Measurements from ENCODE around the gene UNC79.

UNC79 gene

DNA sequence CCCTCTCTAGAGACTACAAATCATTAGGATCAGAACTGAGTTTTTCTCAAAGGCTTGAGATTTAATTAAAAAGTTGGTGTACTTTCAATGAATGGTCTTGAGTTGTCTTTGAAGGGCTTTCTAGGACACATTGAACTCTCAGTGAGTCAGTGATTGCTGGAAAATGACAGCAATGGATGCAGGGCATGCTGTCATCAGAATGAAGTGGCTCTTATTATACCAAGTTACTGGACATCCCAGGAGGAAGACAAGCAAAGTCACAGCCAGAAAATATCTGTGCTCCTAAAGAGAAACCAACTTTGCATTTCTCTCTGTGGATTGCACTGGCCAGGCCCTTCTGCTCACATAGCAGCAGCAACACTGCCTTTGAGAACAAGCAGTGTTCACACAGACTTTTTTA is 244.9 kb downstream of the UNC79 start:
- no peak for DNase-seq

DNA sequence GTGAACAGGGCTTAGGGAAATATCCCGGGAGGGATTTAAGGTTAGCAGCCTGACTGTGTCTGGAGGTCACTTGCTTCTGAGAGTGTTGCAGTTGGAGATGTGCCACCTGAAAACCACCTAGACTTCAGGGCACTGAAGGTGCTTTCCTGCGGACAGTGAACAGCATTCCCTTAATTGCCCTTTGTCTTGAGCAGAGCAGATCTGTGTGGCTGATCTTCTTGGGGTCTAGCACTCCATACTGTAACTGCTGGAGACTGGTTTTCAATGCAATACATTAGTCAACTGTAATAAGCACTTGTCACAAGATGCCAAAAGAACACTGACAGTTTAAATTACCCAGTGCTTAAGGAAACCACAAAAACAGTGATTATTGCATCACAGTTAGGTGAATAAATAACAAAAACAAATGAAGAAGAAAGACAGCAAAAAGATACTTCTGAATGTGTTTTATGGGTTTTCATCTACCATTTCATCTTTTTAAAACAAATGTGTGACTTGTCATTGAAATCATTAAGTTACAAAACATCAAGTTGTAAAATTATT is 245.7 kb downstream of the UNC79 start:
- peak; percentile 0 for DNase-seq

DNA sequence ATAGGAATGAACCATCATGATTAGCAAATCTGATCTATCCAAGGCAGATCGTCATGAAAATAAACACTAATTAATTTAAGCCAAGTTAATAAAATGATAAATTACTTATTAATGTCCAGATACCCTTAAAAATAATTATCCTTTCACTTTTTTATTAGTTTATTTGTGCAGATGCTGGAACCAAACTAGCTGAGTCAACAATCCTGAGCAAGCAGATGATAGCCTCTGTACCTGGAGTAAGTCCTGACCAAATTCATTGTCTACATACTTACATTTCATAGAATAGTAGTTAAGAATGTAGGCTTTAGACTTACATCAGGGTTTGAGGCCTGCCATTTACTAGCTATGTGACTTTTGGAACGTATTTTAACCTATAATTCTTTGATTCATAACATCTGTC is 251.7 kb downstream of the UNC79 start:
- no peak for DNase-seq

DNA sequence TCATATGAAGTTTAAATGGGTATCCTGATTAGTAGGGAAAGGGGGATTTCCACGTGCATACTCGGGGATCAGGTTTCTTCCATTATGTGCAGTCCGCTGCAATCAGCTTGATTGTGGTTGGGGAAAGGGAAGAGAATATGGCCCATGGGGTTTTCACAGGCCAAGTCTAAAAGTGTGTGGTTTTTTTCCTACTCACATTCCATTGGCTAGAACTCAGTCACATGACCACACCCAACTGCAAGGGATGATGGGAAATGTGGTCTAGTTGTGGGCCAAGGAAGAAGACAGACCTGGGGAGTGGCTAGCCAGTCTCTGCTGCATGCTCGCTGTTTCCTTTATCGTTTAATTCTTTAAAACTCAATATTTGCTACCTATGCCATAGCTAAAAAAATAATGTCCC is 252.5 kb downstream of the UNC79 start:
- peak; percentile 3 for DNase-seq

DNA sequence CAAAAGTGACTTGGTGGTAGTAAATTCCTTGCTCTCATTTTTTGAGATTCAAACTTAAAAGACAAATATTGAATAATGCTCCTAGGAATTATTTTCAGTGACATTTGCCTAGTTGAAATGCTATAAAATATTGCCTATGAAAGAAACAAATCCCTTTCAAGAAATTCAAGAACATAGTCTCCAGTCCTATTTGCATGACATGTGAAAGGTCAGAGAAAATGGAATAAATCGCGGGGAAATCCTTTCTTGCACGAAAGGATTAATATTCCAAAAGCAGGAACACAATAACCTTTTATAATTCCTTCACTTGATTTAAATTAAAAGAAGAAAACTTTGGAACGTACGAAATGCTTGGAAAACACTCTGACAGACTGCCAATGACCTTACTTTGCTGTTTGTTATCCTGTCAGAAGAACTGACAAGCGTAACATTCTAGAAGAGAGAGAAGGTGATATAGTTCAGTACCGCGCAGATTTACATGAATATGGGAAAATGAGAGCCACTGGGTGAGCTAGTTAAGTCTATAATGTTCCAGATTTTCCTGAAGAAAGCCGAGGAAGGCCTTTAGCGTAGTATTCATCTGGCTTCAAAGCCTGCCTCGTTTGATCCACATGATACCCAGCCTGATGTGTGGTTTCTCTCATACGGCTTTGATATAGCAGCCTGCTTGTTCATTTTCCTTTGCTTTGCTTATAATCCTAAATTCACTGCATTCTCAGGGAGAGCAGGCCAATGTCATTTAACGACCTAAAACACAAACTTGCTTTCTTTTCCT is 254.6 kb downstream of the UNC79 start:
- DNase-seq, result no peak

DNA sequence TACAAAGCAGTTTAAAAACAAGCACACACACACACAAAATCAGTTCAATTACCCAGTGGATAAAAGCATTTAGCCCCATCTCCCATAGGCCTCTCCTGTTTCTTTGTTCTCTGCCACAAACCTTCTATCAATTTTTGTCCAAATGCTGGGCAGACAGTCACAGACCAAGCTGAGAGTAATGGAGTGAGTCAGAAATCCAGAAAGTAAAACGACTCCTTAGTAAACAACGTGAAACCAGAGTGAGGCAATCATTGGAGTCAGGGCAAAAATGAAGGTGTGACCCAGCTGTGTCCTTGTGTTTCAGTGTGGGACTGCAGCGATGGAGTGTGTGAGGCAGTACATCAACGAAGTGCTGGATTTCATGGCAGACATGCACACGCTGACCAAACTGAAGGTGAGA is 255.5 kb downstream of the UNC79 start:
- DNase-seq, result no peak

DNA sequence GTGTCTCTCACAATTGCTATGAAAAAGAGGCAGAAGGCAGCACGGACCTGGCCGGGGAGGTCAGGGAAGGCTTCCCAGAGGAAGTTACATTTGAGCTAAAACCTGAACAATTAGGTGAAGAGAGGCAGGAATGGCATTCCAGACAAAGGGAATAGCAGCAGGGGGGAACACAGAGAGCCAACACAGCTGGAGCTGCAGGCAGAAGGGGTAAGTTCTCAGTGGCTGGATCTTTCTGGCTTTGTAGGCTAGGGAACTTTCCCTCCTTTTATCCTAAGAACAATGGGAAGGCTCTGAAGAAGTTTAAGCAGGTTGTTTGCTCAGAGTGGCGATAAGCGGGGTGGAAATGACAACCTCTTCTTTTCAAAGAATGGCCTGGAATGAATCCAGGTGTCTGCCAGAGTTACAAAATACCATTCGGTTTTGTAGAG is 257.5 kb downstream of the UNC79 start:
- DNase-seq, result no peak

DNA sequence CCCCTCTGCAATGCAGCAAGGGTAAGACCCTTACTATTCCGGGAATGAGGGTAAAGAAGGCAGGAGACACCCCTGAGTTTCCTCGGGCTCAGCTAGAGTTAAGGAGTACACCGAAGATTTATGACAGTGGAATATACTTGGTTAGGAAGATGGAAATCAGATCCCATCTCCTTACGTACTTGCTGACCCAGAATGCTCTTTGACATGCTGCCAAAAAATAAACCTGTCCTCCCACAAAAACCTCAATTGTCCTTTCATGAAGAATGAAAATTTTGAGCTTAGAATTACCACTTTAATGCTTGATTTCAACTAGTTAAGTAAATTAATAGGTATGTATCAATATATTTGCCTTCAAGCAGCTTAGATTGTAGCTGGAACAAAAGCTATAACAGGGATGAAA is 258.1 kb downstream of the UNC79 start:
- DNase-seq, result no peak

DNA sequence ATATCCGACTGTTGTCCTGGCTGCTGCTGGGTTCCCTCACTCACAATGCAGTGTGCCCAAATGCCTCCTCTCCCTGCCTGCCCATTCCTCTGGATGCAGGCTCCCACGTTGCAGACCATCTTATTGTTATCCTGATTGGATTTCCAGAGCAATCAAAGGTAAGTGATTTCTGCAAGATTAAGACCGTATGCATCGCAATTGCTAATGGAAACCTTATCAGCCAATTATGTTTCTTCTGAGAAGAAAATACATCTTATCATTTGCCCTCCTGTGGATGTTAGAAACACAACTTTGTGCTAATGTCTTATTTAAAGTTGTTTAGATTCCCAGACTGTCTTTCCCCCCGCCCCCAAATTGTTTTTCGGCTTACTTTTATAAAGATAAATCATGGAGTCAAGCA is 259.4 kb downstream of the UNC79 start:
- DNase-seq, result no peak

DNA sequence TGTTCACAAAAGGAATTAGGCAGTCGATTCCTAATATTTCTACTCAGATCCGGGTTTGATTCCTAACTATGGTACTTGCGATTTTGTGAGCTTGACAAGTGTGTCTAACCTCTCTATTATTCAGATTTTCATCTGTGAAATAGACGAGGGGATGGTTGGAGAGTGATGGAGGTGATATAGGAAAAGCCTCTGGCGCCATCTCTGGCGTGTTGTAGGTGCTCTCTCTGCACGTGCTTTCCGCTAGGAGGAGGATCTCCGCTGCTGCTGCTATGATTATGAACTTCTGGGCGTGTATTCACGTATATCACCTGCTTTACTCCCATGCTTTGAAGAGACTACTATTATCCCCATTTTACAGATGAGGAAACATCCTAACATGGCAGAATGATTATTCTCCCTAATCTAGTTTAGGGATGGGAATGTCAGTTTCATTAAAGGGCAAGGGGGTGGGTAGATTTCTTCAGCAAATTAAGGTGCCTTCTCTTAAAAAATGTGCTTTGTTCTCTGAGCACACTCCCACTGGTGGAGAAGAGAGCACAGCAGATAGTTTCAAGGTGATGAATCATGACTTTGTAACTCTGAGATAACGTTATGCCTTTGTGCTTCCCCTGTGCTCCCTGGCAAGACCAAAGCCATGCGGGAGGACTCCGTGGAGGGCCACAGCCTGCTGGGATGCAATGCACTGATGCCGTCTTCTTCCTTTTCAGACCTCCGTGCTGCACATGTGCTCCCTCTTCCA is 260.5 kb downstream of the UNC79 start:
- no peak for DNase-seq

DNA sequence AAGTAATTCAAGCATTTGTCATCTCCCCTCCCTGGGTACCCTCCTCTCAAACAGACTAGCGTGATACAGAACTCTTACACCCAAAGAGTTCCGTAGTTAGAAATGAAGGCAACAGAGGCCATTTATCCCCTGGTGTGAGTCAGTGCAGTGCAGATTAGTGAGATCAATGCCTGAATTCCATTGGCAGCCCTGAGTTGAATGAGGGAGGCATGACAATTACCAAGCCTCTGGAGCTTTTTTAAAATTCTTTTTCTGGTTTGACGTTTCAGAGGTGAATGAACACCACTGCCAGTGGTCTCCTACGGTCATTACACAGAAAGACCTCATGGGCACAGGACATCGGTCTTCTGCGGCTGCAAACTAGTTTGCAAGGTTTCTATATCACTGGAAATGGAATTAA is 263.2 kb downstream of the UNC79 start:
- DNase-seq, result no peak

DNA sequence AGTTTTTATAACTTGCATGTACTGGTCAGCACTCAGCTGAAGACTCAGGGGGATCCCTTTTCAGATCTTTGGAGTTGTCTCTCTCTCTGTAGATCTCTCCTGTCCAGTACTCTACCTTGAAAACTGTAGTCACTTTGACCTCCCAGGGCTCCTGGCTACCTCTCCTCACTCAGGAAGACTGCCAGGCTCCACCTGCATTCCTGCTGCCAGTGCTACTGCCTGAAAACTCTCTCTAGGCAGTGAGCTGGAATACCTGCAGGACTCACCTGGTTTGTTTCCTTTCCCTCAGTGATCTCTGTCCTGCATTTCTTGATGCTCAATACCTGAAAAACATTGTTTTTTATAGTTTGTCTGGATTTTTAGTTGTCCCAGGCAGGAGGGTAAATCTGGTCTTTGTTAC is 270.2 kb downstream of the UNC79 start:
- DNase-seq, result no peak

DNA sequence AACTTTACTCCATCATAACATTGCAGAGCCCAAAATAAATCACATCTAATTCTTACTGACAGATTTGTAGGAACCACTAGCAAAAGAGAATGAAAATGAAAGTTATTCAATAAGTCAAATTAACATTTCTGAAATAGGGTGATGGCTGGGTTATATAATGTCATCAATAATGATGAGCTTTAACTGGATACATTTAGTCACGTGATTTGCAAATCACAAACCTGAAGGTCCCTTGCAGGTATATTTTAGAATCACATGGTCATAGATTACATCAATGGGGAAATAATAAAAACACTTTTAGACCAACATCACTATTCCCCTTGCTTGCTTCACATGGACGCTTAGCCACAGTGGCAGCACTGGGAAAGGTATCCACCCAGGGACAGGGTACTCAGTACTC is 270.8 kb downstream of the UNC79 start:
- DNase-seq, result no peak

DNA sequence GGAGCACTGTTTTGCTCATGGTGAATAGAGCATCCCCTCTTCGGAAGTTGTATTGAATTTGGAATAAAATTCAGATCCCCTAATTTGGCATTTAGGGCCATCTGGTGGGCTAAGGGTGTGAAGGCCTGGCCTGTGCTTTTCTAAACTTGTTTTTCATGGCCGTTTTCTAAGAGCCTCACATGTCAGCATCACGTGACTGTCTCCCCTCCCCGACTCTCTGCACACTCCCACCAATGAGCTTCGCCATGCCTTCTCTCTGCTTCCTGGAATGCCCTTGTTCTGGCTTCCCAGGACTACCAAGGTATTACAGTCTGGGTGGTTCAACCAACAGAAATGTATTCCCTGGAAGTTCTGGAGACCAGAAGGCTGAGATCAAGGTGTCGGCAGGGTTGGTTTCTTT is 272.2 kb downstream of the UNC79 start:
- DNase-seq, result no peak

DNA sequence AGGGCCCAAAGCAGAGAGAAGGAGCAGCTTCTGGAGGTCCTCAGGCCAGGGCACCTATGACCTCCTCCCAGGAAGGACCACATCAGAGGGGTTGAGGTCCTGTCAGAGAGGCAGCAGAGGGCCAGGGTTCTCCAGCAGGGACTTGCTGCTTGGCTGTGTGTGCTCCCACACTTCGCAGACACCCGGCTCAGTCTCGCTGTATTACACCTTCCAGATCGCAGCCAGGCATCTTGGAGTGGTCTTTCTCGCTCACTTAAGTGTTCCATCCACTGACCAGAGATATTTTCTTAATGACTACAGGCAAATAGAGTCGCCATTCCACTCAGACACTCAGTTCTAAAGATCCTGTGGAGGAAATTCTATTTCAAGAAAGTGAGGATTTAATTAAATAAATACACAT is 273.2 kb downstream of the UNC79 start:
- no peak for DNase-seq

DNA sequence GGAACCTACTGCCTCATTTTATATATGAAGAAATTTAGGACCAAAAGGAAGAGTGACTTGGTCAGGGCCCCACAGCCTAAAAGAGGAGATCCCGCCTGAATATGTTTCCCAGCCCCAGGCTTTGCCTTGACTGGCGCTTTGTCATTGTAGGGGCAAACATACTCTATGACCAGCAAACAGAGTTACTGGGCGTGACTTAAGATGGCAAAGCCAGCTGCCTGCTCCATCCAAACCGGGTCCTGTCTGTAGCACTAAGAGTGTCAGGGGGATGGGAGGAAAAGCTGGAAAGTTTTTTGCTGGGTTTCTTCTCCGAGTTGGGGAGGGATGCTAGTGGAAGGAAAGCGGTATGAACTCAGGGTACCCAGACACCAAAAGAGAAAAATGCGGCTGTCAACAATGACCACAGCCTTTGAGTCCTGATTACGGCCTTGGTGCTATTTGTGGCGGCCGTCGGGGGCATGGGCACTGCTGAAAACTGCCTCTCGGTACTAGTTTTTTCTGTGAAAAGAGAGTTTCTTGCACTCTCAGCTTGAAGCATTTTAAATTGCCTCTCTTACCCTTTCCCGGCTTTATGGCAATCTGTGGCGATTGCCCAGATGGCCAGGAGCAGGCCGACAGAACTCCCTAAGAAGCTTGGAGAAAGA is 274.9 kb downstream of the UNC79 start:
- no peak for DNase-seq

DNA sequence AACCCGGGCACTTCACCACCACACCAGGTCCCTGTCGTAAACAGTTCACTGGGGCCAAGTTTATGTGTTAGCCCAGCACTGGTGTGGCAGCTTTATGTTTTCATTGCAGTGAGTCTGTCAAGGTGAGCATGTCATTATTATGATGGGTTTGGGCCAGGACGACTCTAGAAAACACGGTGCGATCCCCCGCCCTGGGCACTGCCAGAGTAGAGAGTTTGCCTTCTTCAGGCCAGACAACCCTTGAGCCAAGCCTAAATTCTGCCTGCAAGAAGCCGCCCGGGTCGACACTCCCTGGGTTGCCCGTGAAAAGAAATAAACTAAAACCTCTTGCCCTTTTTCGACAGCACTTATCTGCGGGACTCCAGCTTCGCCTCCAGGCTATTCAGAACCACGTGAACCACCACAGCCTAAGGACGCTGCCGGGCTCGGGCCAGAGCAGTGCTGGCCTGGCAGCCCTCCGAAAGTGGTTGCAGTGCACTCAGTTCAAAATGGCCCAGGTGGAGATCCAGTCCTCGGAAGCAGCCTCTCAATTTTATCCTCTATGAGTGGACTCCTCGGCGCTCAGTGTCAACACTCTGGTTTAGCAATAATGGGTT is 275.7 kb downstream of the UNC79 start:
- no peak for DNase-seq

DNA sequence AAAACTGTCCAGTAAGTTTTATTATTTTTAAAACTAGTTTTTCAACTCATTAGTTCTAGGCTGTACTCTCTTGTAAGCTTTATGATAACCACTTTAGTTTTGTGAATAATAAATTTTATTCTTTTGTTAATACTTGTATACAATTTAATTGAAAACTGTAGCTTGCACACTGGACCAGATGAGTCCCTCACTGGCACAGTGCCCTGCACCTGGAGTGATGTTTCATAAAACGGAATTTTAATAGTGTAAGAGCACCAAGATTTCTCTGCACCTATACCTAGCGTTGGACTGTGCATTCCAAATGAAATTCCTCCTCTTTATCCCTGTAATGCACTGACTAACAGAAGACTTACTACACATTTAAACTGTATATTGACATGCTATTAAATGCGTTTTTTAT is 276.7 kb downstream of the UNC79 start:
- no peak for DNase-seq

DNA sequence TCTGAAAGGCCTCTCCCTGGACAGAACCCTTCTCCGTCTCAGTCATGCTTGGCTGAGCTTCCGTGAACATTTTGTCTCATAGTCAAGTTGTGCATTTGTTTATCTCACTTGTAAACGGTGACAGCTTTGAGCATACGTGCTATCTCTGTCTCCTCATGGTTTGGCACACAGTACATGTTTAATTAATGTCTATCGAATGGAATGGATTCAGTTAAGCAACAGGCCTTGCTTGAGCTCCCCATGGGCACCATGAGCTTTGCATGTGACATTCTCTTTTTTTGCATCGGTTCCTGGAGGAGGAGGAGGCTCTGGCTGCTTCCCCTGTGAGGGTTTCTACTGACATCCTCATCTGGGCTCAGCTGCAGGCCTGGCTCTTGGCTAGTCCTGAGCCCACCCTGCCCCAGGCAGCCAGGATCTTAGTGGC is 277.6 kb downstream of the UNC79 start:
- DNase-seq, result no peak

DNA sequence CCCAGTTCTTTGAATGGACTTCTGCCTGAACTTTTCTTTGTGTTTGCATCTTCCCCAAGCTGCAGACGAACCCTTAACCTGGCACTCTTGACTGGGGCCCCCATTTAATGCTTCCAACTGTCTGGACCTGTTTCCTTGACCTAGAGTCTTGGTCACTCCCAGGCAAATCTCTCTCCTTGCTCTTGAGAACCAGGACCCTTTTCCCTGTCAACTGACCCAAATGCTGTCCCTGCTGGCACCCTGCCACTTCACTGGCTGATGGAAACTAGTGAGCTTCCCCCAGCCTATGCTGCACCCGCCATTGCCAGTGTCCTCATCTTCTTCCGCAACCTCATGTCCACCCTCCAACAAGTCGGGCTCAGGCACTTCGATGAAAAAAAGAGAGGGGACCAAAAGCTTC is 278.1 kb downstream of the UNC79 start:
- no peak for DNase-seq

DNA sequence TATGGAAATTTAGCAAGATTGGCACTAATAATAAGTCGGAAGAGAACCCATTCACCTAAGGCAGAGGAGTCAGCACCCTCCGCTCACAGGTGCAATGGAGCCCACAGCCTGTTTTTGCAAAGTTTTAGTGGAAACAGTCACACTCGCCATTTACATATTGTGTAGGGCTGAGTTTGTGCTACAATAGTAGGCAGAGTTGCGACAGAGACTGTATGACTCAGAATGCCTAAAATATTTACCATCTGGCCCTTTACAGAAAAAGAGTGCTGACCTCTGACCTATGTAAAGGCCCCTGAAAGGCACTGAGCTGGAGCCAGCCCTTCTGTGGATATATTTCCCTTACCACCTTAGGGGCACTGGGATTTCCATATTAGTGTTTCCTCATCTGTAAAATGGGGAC is 278.5 kb downstream of the UNC79 start:
- no peak for DNase-seq

DNA sequence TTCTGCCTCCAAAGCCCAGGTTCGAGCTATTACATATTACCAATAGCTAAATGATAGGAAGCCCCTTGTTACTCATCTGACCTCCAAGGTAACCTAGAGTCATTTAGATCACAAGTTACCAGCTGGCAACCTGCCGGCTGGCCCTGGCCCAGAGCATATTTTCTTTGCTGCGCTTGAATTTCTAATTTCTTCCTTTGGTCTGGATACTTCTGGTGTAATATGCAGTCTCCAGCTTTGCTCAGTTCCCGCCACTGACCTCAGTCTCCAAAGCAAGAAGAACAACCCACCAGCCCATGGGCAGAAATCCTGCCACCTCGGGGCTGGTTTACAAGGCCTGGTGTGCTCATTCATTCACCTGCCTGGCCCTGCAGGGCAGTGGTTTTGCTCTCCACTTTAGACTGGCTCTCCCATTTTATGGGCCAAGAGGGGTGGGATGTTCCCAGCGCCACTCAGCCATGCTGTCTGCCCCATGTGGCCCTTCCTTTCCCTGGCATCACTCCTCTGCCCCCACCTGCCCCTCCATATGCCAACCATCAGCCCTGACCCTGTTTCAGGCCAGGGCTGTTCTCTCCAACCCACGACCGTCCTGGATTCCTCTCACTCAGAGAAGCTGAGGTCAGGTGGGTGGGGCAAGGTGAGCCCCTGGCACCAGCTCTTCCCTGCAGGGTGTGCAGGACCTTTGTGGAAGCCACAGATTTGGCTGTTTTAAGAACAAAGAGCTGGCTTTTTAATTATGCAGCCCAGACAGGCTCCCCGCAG is 281.5 kb downstream of the UNC79 start:
- no peak for DNase-seq
